Breast epithelium (tissue), 3 donors: ENCODE results near the gene CDR2L.

Source experiments
- POLR2A ChIP-seq: fragments of 450-650 bp; IDR thresholded peaks from one replicate; pipeline ENCODE4 v1.6.1; 2016; ENCODE audit warnings: antibody characterized with exemption, mild to moderate bottlenecking, moderate library complexity
- POLR2AphosphoS5 ChIP-seq, 3 donors: sonication (generic); formaldehyde crosslinking; IDR thresholded peaks; one replicate each; pipeline ENCODE4 v1.6.1; 2017; ENCODE audit warnings: antibody characterized with exemption in 3 of 3
- TF ChIP-seq, protein P1 (sequence below), 3 donors: fragments of 450-650 bp; IDR thresholded peaks; one replicate each; pipeline ENCODE4 v1.5.1; 2016 to 2017; ENCODE audit warnings: antibody characterized with exemption in 3 of 3, mild to moderate bottlenecking in 3 of 3, moderate library complexity in 3 of 3

DNA sequence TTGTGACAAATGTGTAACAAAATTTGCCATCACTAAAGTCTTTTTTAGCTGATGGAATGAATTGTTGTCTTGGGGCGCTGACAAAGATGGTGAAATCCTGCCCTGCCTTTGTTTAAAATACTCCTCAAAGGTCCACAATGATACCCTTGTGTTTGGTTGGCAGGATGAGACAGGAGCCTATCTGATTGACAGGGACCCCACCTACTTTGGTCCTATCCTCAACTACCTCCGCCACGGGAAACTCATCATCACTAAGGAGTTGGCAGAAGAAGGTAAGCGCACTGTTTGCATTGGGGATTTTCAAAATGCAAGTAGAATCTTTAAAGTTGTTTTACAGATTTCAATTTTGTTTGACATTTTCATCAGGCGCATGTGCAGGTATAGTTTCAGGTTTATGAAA lies 61.6 kb downstream of the CDR2L start:
- TF ChIP-seq POLR2A (no peak), POLR2AphosphoS5 (IDR thresholded peaks at IDR 0.05) (no peak)
- TF ChIP-seq, protein P1, sequence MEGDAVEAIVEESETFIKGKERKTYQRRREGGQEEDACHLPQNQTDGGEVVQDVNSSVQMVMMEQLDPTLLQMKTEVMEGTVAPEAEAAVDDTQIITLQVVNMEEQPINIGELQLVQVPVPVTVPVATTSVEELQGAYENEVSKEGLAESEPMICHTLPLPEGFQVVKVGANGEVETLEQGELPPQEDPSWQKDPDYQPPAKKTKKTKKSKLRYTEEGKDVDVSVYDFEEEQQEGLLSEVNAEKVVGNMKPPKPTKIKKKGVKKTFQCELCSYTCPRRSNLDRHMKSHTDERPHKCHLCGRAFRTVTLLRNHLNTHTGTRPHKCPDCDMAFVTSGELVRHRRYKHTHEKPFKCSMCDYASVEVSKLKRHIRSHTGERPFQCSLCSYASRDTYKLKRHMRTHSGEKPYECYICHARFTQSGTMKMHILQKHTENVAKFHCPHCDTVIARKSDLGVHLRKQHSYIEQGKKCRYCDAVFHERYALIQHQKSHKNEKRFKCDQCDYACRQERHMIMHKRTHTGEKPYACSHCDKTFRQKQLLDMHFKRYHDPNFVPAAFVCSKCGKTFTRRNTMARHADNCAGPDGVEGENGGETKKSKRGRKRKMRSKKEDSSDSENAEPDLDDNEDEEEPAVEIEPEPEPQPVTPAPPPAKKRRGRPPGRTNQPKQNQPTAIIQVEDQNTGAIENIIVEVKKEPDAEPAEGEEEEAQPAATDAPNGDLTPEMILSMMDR (IDR thresholded peaks at IDR 0.05): no peak
